Epithelial cell of esophagus (primary cell): ENCODE results near the gene RGS3.
A peak's percentile ranks its signal among the peaks of the same experiment; 100 is the strongest.
"Not testable (repeated sequence)": the region's sequence is repeated elsewhere in the genome, so short reads cannot be mapped to it uniquely, and the experiment has no call there.

Experiments
- DNase-seq: peaks from one replicate; pipeline ENCODE4 v3.0.0; 2010; ENCODE audit warnings: low read depth
- H3K4me3 ChIP-seq: 2 replicates; pipeline ENCODE4 v1.5.1; 2011; ENCODE audit warnings: mild to moderate bottlenecking, low read length, control low read depth
- CTCF ChIP-seq: IDR thresholded peaks from 2 replicates; pipeline ENCODE4 v1.5.1; 2011; ENCODE audit warnings: low read depth, mild to moderate bottlenecking, low read length, control low read depth, inconsistent platforms; ENCODE audit not compliant: insufficient read depth; ENCODE audit errors: missing control alignments

RGS3 gene

GRCh38 chr9:113427629-113428028 lies 35.9 kb upstream of the RGS3 start:
- peak; percentile 58 for DNase-seq
- no peak for TF ChIP-seq CTCF
- H3K4me3 ChIP-seq: no peak overlapping the region

- TF ChIP-seq CTCF: no peak
- no peak for DNase-seq
- H3K4me3 ChIP-seq: no peak overlapping the region
Measured at GRCh38 chr9:113428062-113428615, 35.4 kb upstream of the RGS3 start.

- no peak for DNase-seq
- no peak for TF ChIP-seq CTCF
- no peak overlapping the region for H3K4me3 ChIP-seq
Measured at GRCh38 chr9:113431191-113431590, 32.3 kb upstream of the RGS3 start.

- no peak for TF ChIP-seq CTCF
- DNase-seq: peak; percentile 38
Measured at GRCh38 chr9:113436728-113437515, 26.6 kb upstream of the RGS3 start.

GRCh38 chr9:113437716-113438115 lies 25.8 kb upstream of the RGS3 start:
- not testable (repeated sequence) for DNase-seq, H3K4me3 ChIP-seq

More at GRCh38 chr9:113436728-113437515, 26.6 kb upstream of the RGS3 start:
- H3K4me3 ChIP-seq: no peak overlapping the region

GRCh38 chr9:113444736-113445135 lies 18.8 kb upstream of the RGS3 start:
- no peak overlapping the region for H3K4me3 ChIP-seq

GRCh38 chr9:113446323-113446740 lies 17.2 kb upstream of the RGS3 start:
- DNase-seq: peak; percentile 55
- H3K4me3 ChIP-seq: no peak overlapping the region
- TF ChIP-seq CTCF: peak; percentile 50

More at GRCh38 chr9:113444736-113445135, 18.8 kb upstream of the RGS3 start:
- no peak for DNase-seq
- no peak for TF ChIP-seq CTCF
